SK-N-SH (cell line): ENCODE measurements around the gene OR2T11. TPM values are rescaled to one million over a fixed set of nuclear protein-coding genes. Genes with fewer than 3 reads are reported as not detected.

Source experiments
- CTCF ChIA-PET: fragments of 300-600, 350-600 bp; formaldehyde crosslinking; extraction: SDS; loops from one replicate; lab custom pipeline; 2021; lab: Yijun Ruan, JAX
- POLR2A ChIA-PET: fragments of 350-600 bp; sonication (Branson Sonifier 250); formaldehyde crosslinking; extraction: SDS; loops from one replicate; lab custom pipeline; 2020; ENCODE audit warnings: antibody characterized with exemption, inconsistent platforms; lab: Yijun Ruan, JAX
- DNase-seq: peaks from one replicate; pipeline ENCODE4 v3.0.0; 2012
- H2AFZ ChIP-seq: fragments of 200-600 bp; sonication (generic); 2 replicates; pipeline ENCODE4 v1.8.1; 2016; ENCODE audit warnings: antibody characterized with exemption, mild to moderate bottlenecking, low read depth
- H3F3A ChIP-seq: fragments of 200-600 bp; sonication (generic); replicated peaks from 2 replicates; pipeline ENCODE3; 2016; ENCODE audit warnings: antibody characterized with exemption, mild to moderate bottlenecking; ENCODE audit not compliant: insufficient read depth
- H3K27ac ChIP-seq, 2 experiments: fragments of 200-500 bp in 1 of 2; fragments of 200-600 bp in 1 of 2; sonication (Bioruptor generic) in 1 of 2; sonication (generic), shearing (Covaris generic) in 1 of 2; 2 replicates each; pipeline versions ENCODE4 v1.5.1 to v1.6.1; 2014 to 2016; ENCODE audit warnings: low read depth in 2 of 2, inconsistent platforms in 1 of 2, low read length in 1 of 2, mild to moderate bottlenecking in 1 of 2, mixed read lengths in 1 of 2
- H3K27me3 ChIP-seq: fragments of 200-600 bp; sonication (generic), shearing (Covaris generic); 2 replicates; pipeline ENCODE4 v1.6.1; 2016; ENCODE audit warnings: mixed run types; ENCODE audit not compliant: insufficient read depth
- H3K36me3 ChIP-seq, 2 experiments: fragments of 200-500 bp in 1 of 2; fragments of 200-600 bp in 1 of 2; sonication (Bioruptor generic) in 1 of 2; sonication (generic) in 1 of 2; replicated peaks in 1 of 2; 2 replicates each; pipeline versions ENCODE3 to v1.5.1; 2014 to 2016; ENCODE audit warnings: low read length in 1 of 2, mild to moderate bottlenecking in 1 of 2; ENCODE audit not compliant: insufficient read depth in 2 of 2, control insufficient read depth in 1 of 2
- H3K4me1 ChIP-seq, 2 experiments: fragments of 200-500 bp in 1 of 2; fragments of 200-600 bp in 1 of 2; sonication (Bioruptor generic) in 1 of 2; sonication (generic), shearing (Covaris generic) in 1 of 2; 2 replicates each; pipeline versions ENCODE4 v1.5.1 to v1.6.1; 2014 to 2016; ENCODE audit warnings: low read depth in 1 of 2, low read length in 1 of 2, mixed run types in 1 of 2; ENCODE audit not compliant: insufficient read depth in 2 of 2, control insufficient read depth in 1 of 2
- H3K4me2 ChIP-seq: fragments of 200-600 bp; sonication (generic), shearing (Covaris generic); 2 replicates; pipeline ENCODE4 v1.6.1; 2017; ENCODE audit warnings: mixed run types
- H3K4me3 ChIP-seq, 2 experiments: fragments of 200-500 bp in 1 of 2; fragments of 200-600 bp in 1 of 2; sonication (Bioruptor generic) in 1 of 2; sonication (generic), shearing (Covaris generic) in 1 of 2; 2 replicates each; pipeline versions ENCODE4 v1.5.1 to v1.8.1; 2014 to 2016; ENCODE audit warnings: low read depth in 2 of 2, inconsistent platforms in 1 of 2, low read length in 1 of 2, mild to moderate bottlenecking in 1 of 2, mixed read lengths in 1 of 2, moderate library complexity in 1 of 2
- H3K79me2 ChIP-seq: fragments of 200-600 bp; sonication (generic); 2 replicates; pipeline ENCODE4 v1.8.1; 2017; ENCODE audit warnings: mild to moderate bottlenecking; ENCODE audit not compliant: insufficient read depth
- H3K9ac ChIP-seq: fragments of 200-600 bp; sonication (generic); 2 replicates; pipeline ENCODE4 v1.6.1; 2017; ENCODE audit warnings: mixed run types
- H3K9me2 ChIP-seq: fragments of 200-600 bp; sonication (generic); 2 replicates; pipeline ENCODE4 v1.6.1; 2017; ENCODE audit warnings: mixed run types
- H3K9me3 ChIP-seq: fragments of 200-600 bp; sonication (generic); 2 replicates; pipeline ENCODE4 v1.6.1; 2017; ENCODE audit warnings: mixed run types, mild to moderate bottlenecking, moderate library complexity
- H4K20me1 ChIP-seq: fragments of 200-600 bp; sonication (generic); 2 replicates; pipeline ENCODE4 v1.6.1; 2017; ENCODE audit warnings: mild to moderate bottlenecking, mixed run types; ENCODE audit not compliant: insufficient read depth
- EZH2phosphoT487 ChIP-seq: fragments of 200-600 bp; sonication (generic); IDR thresholded peaks from 2 replicates; pipeline ENCODE4 v1.6.1; 2017; ENCODE audit warnings: low read depth, mixed run types, mild to moderate bottlenecking, antibody characterized with exemption, moderate library complexity, borderline replicate concordance
- GABPA ChIP-seq: IDR thresholded peaks from 2 replicates; pipeline ENCODE4 v1.4.0; 2012; ENCODE audit warnings: low read depth, mild to moderate bottlenecking
- GATA2 ChIP-seq: sonication (generic); formaldehyde crosslinking; IDR thresholded peaks from 2 replicates; pipeline ENCODE4 v1.5.0; 2020; ENCODE audit warnings: mild to moderate bottlenecking, missing genetic modification reagents
- MAX ChIP-seq: IDR thresholded peaks from 2 replicates; pipeline ENCODE4 v1.4.0; 2012; ENCODE audit warnings: low read depth
- MXI1 ChIP-seq: IDR thresholded peaks from 2 replicates; pipeline ENCODE4 v1.6.1; 2012; ENCODE audit warnings: mild to moderate bottlenecking, low read depth, low read length, improper control_type of control experiment
- PBX3 ChIP-seq: IDR thresholded peaks from 2 replicates; pipeline ENCODE4; 2012
- POLR2AphosphoS5 ChIP-seq: IDR thresholded peaks from 2 replicates; pipeline ENCODE4 v1.6.1; 2012; ENCODE audit warnings: low read depth, low read length
- RAD21 ChIP-seq: IDR thresholded peaks from 2 replicates; pipeline ENCODE4 v1.6.1; 2012; ENCODE audit warnings: mild to moderate bottlenecking, low read length
- RCOR1 ChIP-seq: fragments of 150-350 bp; IDR thresholded peaks from 2 replicates; pipeline ENCODE4 v1.6.1; 2017; ENCODE audit warnings: antibody characterized with exemption, low read length
- REST ChIP-seq: IDR thresholded peaks from 2 replicates; pipeline ENCODE4 v1.6.1; 2012; ENCODE audit warnings: mild to moderate bottlenecking, low read depth, low read length, moderate library complexity
- RXRA ChIP-seq: IDR thresholded peaks from 2 replicates; pipeline ENCODE4 v1.4.0; 2012; ENCODE audit warnings: low read depth, mild to moderate bottlenecking, borderline replicate concordance
- SIN3A ChIP-seq: IDR thresholded peaks from 2 replicates; pipeline ENCODE4 v1.6.1; 2012; ENCODE audit warnings: low read depth, mild to moderate bottlenecking, low read length, moderate library complexity, borderline replicate concordance
- SMC3 ChIP-seq: IDR thresholded peaks from 2 replicates; pipeline ENCODE4 v1.6.1; 2012; ENCODE audit warnings: low read depth, low read length, improper control_type of control experiment
- TAF1 ChIP-seq: IDR thresholded peaks from 2 replicates; pipeline ENCODE4 v1.6.1; 2012; ENCODE audit warnings: low read depth, mild to moderate bottlenecking, low read length, moderate library complexity, borderline replicate concordance
- TCF12 ChIP-seq: IDR thresholded peaks from 2 replicates; pipeline ENCODE4 v1.4.0; 2012
- TEAD4 ChIP-seq: IDR thresholded peaks from 2 replicates; pipeline ENCODE4 v1.4.0; 2012; ENCODE audit warnings: mild to moderate bottlenecking, borderline replicate concordance; ENCODE audit not compliant: insufficient read depth
- YY1 ChIP-seq: IDR thresholded peaks from 2 replicates; pipeline ENCODE4 v1.4.0; 2012; ENCODE audit warnings: low read depth, mild to moderate bottlenecking
- WGBS: methylation state at CpG from one replicate; pipeline ENCODE4 v1.1.6; 2017; ENCODE audit warnings: low lambda C conversion rate; 5-methylcytosine and 5-hydroxymethylcytosine counted together
- polyA plus RNA-seq, 3 experiments: library from polyadenylated mRNA; depleted of rRNA; stranded (reverse); fragments of >200 nt; gene quantifications; 2 replicates each; pipeline ENCODE4 v1.2.3, GENCODE V29; 2012

OR2T11 gene
- polyA plus RNA-seq, 1 of the 3 experiments (the other 2 are of a cell fraction), result not detected

GRCh38 chr1:248618119-248618518 is 16.8 kb downstream of the OR2T11 start:
- H3K4me3 ChIP-seq, result no peak overlapping the region
- no peaks in the 10 kb centered on the region for H3K4me1 ChIP-seq
- no peak for DNase-seq
- no peaks in the 10 kb centered on the region for H3K9me2 ChIP-seq
- peaks cover 7% of the 10 kb centered on the region; the same call in 1 of the 2 replicates for H3K27me3 ChIP-seq
- H3K4me2 ChIP-seq, result no peak overlapping the region
- H3K36me3 ChIP-seq, result no peaks in the 10 kb centered on the region
- POLR2A ChIA-PET, result no interaction called here
- WGBS, result 4% methylated on average over 7 of the region's 7 CpGs
- CTCF ChIA-PET, result interaction anchor here (0.6 to 3.1 kb wide), 4 partner anchors 12 to 197 kb away, joined by 3 to 24 read pairs (median 4); no protein-coding TSS in a partner anchor
- no peak overlapping the region for H2AFZ ChIP-seq
- H3K27ac ChIP-seq, result no peak overlapping the region
- H3K79me2 ChIP-seq, result no peaks in the 10 kb centered on the region
- no peaks in the 10 kb centered on the region for H4K20me1 ChIP-seq
- H3K9ac ChIP-seq, result no peak overlapping the region
- TF ChIP-seq RAD21 (no peak), SIN3A (no peak), SMC3 (no peak), PBX3 (no peak), TAF1 (no peak), MAX (no peak), POLR2AphosphoS5 (no peak), GABPA (no peak), REST (no peak), TCF12 (no peak), MXI1 (no peak), RCOR1 (no peak), GATA2 (no peak), TEAD4 (no peak), RXRA (no peak), YY1 (no peak), EZH2phosphoT487 (no peak)
- no peaks in the 10 kb centered on the region for H3K9me3 ChIP-seq
- no peaks in the 10 kb centered on the region for H3F3A ChIP-seq
